Fibroblast of the aortic adventitia (primary cell): ENCODE data around the gene FSIP1. TPM values are rescaled to one million over a fixed set of nuclear protein-coding genes. Genes with fewer than 3 reads are reported as not detected.
A peak's percentile ranks its signal among the peaks of the same experiment; 100 is the strongest.

Experiments
- DNase-seq: peaks from one replicate; pipeline ENCODE4 v3.0.0-alpha.2; 2010; ENCODE audit warnings: low read depth
- H3K4me3 ChIP-seq: 2 replicates; pipeline ENCODE4 v1.5.1; 2011; ENCODE audit warnings: low read depth, mild to moderate bottlenecking, control low read depth, low read length, moderate library complexity
- CTCF ChIP-seq: IDR thresholded peaks from 2 replicates; pipeline ENCODE4 v1.5.1; 2011; ENCODE audit warnings: mild to moderate bottlenecking, low read length, control low read depth, inconsistent platforms; ENCODE audit not compliant: insufficient read depth
- total RNA-seq: library from RNA; depleted of rRNA; stranded (reverse); fragments of >200 nt; gene quantifications from 2 replicates; pipeline ENCODE4 v1.2.3, GENCODE V29; 2012; ENCODE audit warnings: low replicate concordance

The FSIP1 gene
- total RNA-seq, result 1.4 and 4.2 TPM in 2 replicates

GRCh38 chr15:39782441-39783138 lies at the start of gene FSIP1:
Gene FSIP1 (minus strand): TSS chr15:39782841. CDS start chr15:39776524, 6,317 bp downstream.
- H3K4me3 ChIP-seq, result peak within 1 kb of the TSS; percentile 93
- no peak for TF ChIP-seq CTCF
- peak; percentile 97 for DNase-seq

- no peak for TF ChIP-seq CTCF
- H3K4me3 ChIP-seq, result no peak overlapping the region
- DNase-seq, result no peak
Measured at GRCh38 chr15:39830166-39830565, 47.5 kb upstream of the FSIP1 start.

DNA sequence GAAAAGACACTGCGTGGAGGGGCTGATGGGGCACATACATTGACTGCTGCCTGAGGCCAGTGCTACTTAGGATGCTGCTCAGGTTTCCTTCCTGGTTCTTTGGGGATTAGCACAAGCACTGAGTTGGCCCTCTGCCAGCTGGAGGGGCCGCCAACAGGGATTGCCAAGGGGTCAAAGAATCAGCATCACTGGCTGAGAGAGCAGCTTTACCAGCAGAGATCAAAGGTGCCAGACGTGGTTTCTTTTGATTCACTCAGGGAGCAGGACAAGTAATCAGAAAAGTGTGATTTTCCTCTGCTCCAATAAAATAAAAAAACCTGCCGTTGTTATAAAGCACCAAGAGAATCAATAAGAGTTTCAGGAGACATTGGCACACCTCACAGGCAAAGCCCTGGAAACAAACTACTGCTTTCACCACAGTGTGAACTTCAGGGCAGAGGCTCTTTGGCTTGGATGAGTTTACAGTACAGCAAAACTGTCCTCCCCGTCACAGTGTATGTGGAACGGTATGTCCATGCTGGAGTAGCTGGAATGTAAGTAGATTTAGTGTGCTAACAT lies 45.8 kb upstream of the FSIP1 start:
- DNase-seq, result peak; percentile 60
- H3K4me3 ChIP-seq, result no peak overlapping the region
- no peak for TF ChIP-seq CTCF

DNA sequence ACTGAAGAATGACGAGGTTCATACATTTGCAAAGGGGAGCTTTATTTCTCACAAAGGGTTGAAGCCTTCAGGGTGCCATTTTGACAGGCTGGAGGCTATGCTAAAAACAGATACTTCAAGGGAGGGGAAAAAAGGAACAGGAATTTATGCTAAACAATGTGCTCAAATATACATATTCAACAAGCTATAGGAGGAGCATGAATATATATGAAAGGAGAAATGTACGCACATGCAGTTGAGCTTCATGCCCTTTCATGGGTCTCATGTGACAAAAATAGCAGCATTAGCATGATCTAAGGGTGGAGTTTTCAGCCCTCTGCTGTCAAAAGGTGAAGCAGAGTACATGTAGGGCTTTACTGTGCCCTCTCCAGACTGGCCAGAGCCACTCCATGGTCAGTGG lies 44.3 kb upstream of the FSIP1 start:
- TF ChIP-seq CTCF, result no peak
- no peak overlapping the region for H3K4me3 ChIP-seq

DNA sequence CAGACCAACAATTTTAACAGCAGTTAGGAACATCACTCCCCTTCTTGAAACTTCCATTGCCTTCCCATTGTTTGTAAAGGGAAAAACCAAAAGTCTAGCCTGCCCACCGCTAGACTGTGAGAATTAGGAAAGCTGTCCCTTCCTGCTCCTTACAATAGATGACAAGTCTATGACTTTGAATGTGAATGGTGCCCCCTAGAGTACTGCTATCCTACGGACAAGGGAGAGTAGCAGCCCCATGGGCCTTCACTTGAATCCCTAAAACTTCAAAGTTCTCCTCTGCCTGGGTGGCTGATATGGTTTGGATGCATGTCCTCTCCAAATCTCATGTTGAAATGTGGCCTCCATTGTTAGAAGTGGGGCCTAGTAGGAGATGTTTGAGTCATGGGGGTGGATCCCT lies 41.0 kb upstream of the FSIP1 start:
- H3K4me3 ChIP-seq, result no peak overlapping the region
- no peak for DNase-seq
- no peak for TF ChIP-seq CTCF

More for the DNA sequence above, 44.3 kb upstream of the FSIP1 start:
- DNase-seq, result no peak

DNA sequence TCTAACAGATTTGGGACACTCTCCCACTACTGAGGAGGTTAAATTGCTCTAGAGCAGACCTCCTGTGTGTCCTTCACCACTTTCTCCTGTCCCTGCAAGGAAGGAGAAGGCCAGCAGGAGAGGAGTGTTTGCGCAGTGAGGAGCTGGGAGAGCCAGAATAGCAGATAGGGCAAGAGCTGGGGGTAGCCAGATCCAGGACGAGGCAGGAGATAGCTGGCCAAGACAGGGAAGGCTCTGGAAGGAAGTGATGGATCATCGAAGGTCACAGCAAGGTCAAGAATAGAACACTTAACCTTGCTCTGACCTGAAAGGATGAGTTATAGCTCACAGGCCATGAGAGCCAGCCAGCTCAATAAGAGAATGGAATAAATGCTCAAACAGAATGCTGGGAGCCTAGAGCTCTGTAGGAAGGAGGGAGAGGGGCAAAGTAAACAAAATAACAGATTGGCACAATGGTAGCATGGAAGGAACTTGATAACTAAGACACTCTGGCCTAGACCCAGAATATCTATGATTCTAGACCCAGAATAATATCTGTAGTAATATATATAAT lies 37.5 kb upstream of the FSIP1 start:
- no peak for TF ChIP-seq CTCF
- no peak for DNase-seq
- no peak overlapping the region for H3K4me3 ChIP-seq
